NCI-H524 treated with DMSO at 0.1 percent for 48 hours (cell line): ENCODE data around the gene SPON2.

ENCODE experiments used
- DNase-seq: peaks from one replicate; lab custom pipeline; 2025; lab: John Stamatoyannopoulos, UW

Gene SPON2

DNA sequence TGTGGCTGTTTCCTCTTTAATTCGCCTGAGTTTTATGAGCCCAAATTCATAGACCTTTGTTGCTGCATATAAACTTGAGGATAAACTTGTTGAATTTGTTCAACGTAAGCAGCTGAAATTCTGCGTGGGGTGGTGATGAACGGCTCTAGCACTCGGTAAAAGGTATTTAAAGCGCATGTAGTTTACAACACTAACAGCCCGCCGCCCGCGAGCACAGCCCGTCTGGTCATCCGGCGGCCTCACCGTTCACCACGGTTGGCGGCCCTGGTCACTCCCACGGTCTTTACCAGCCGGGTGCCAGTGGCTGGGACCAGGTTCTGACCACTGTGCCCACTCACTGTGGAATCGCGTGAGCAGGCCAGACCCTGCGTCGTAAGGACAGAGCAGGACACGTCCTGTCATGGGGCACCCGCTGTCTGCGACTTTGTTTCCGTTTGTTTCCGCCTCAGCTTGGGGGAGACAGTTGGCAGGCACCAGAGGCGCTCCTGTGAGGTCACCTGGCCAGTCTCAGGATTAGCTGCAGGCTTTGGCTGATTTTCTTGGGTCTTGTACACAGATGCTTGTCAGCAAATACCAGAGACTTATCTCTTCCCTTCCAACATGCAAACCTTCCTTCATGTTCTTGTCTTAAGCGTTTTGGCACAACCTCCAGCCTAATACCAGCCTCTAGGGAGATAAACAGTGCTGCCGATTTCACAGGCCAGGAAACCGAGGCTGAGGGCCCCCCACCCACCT lies 36.8 kb upstream of the SPON2 start:
- no peak for DNase-seq

DNA sequence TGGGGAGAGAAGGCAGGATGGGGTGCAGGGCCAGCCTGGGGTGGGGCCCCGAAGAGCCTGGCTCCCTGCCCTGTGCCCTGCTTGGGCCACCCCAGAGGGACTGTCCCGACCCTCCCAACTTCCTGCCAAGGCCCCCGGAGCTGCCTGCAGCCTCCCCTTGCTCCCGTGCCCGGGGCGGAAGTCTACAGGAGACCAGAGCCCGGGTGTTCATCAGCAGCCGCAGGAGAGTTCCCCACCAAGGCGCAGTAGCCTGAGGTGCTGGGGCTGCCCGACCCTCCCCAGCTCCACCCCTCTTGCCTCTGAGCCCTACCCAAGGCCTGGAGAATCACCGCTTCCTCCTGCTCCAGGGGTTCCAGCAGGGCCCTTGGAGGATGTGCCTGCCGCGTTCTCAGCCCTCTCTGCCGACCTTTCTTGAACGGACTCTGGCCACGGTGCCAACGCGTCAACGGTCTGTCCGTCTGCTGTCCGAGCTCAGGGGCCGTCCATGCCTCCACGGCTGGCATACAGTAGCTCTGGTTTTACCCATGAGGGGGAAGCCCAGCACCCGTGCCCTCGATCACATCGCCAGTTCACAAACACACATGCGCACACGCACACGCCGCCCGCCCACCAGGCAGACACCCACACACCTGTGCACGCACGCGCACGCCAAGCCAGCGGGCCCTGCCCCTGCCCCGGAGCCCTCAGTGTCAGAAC lies 36.0 kb upstream of the SPON2 start:
- no peak for DNase-seq

DNA sequence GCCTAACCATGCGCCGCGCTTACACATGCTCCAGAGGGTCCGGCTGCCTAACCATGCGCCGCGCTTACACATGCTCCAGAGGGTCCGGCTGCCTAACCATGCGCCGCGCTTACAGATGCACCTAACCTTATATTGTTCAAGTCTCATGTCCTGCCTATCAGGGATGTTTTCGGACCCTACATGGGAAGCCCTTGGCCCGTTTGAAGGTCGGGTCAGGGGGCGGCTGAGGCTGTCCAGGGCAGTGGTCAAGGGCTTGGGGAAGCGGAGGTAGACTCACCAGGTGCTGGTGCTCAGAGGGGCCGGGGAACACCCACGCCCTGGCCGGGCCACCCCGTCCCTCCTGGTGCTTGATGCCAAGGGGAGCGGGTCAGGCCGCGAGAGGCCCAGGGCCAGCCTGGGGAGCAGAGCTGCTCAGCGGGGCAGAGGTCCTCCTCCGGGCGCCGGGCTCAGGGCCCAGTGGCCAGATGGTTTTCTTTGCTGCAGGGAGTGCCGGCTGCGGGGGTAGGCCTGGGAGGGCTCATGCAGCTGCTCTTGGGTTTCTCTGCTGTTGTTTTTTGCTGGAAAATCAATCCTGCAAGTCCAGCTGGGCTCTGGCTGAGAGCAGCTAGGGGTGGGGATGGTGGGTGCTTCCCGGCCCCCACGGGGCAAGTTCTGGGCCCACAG lies 35.4 kb upstream of the SPON2 start:
- DNase-seq, result no peak

DNA sequence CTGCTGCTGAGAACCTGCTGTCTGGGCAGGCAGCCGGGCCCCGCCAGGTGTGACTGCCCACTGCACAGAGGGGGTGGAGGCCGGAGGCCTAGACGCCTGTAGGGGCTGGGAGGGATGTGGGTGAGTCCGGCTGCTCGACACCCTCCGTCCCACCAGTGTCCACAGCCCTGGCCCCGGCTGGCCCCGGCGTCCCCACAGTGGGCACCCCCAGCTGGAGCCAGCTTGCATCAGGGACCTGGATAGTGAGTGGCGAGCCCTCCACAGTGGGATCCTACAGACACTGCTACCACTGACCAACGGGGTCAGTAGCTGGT lies 34.7 kb upstream of the SPON2 start:
- DNase-seq, result no peak

DNA sequence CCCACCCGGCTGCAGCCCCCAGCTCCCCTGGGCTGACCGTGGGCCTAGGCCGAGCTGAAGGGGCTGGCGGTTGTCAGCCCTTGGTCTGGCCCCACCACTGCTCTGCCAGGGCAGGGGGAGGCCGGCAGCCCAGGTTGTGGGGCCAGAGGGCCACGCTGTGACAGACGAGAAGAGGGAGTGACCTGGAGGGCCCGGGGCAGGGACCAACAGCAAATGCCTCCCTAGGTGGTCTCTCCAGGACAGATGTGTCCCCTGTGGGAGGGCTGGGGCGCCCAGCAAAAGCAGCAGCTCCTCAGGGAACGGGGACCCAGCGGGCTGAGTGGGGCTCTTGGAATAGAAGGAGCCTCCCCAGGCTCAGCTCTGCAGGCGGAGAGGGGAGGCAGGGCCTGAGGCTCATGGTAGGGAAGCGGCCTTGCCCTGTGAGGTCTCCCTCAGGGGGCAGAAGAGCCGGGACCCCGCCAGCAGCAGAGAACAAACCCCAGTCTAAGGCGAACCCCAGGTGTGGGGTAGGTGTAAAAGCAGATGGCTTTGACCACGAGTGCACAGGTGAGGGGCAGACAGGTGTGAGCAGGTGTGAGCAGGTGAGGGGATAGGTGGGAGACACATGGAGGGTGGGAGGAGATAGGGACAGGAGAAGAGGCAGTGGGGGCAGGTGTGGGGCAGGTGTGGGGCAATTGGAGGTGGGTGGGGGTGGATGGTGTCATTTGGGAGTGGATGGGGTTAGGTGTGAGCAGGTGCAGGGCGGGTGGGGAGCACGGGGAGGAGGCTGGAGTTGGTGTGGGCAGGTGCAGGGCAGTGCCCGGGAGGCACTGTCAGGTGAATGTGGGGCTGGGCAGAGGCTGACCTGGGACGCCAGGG lies 34.1 kb upstream of the SPON2 start:
- no peak for DNase-seq

DNA sequence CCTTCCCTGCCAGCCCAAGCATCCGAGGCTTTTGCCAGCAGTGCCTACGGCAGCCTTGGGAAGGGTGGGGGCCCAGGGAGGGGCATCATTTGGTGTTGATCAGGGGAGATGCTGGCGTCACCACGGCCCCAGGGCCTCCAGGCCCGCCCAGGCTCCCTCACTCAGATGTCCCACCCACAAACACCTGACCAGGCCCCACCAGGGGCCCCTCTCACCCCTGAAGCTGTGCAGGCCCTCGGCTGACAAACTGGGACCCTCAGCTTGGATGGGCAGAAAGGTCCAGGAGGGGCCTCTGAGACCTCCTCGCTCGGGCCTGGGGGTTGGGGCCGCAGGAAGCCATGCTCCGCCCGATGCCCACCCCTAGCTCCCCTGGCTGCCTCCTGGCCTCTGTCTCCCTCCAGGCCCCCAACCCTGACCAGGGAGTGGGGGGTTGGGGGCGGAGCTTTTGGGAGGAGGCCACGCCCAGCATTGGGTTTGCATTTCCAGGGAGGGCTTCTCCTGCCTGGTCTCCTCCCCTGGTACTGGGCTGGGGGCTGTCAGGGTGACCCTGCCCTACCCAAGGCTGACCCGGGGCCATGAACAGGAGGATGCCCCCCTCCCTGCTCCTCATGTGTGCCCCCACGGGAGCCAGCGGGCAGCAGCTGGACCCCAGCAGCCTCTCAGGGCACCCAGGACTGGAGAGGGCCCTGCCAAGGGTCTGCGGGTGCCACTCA lies 33.4 kb upstream of the SPON2 start:
- DNase-seq, result no peak

DNA sequence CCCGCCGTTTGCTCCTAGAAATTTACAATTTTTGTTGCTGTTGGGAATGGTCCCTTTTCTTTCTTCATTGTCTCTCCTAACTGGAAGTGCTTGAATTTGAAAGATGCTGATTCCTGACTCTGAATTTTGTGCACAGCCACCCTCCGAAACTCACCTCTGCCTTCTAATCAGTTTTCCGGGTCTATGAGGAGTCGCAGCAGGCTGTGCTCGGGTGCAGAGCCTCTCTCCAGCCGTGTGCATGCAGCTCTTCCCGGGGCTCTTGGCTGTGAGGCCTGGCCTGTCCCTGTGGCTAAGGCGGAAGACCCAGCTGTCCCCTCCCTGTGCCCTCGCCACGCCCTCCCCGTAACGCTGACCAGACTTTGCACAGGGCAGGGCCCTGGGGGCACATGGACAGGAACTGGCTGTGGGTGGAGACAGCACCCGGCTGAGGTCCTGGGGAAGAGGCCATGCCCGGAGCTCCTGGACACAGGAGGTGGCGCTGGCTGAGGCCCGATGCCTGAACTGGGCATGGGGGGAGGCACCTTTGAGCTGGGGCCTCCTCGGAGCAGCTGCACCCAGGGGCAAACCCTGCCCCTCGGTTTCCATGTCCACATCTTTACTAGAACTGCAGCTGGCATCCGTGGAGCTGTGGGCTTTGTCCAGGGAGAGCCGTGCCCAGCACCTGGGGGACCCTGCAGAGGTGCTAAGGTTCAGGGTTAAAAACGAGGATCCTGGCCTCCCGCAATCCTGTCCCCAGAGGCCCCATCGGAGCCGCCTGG lies 32.6 kb upstream of the SPON2 start:
- DNase-seq, result no peak

DNA sequence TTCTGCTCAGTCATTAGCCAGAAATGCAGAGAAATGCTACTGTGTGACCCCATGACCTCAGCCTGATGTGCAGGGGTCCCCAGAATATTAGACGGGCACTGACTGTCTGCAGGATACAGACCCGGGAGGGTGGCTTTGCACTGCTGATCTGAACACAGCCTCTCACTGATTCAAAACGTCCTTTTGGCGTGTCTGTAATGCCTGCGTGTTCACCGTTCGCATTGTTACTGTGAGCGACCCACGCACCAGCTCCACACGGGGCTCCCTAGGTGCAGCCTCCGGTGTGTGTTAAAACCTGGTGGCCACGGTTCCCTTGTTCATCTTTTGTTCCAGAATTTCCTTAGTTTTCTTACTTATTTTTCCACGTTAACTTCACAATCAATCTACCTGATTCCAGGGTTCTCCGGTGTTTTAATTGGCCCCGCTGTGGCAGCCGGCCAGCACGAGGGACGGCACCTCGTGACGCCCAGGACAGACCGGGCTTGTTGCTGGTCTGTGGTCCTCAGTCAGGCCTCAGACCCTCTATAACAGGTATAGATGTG lies 32.0 kb upstream of the SPON2 start:
- DNase-seq, result no peak

DNA sequence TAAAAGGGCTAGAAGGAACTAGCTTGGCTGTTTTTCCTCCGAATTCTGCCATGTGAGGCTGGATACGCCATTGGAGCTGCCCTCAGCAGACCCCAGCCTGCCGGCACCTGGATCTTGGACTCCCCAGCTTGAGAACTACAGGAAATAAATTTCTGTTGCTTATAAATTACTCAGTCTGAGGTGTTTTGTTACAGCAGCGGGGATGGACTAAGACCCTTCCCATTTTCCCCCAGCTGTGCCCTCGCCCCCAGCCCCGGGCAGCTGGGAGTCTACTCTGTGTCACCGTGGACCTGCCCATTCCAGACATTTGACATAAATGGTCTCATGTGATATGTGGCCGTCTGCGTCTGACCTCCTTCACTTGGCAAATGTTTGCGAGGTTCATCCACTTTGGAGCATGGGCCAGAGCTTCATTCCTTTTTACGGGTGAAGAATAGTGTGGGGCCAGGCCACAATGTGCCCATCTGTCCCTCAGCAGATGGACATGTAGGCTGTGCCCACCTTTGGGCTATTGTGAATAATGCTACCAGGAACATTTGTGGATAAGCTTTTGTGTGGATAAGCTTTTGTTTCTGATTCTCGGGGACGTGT lies 30.7 kb upstream of the SPON2 start:
- DNase-seq, result no peak

DNA sequence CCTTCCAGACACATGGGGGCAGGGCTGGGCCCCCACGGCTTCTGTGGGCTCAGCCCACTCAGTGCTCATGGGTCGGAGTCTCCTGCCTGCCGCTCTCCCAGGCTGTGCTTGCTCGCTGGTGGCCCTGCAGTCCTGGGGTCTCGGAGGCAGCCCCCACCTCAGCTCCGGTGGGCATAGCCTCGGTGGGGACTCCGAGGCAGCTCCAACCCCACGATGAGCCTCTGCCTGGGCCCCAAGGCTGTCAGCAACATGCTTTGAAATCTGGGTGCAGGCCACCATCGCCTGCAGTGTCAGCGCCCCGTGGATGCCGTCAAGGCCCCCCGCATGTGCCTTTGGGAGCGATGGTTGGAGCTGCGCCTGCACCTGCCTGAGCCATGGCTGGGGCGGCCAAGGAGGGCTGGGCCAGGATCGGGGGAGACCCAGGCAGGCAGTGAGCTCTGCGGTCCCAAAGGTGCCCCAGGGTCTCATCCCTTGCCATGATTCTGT lies 30.2 kb upstream of the SPON2 start:
- no peak for DNase-seq

DNA sequence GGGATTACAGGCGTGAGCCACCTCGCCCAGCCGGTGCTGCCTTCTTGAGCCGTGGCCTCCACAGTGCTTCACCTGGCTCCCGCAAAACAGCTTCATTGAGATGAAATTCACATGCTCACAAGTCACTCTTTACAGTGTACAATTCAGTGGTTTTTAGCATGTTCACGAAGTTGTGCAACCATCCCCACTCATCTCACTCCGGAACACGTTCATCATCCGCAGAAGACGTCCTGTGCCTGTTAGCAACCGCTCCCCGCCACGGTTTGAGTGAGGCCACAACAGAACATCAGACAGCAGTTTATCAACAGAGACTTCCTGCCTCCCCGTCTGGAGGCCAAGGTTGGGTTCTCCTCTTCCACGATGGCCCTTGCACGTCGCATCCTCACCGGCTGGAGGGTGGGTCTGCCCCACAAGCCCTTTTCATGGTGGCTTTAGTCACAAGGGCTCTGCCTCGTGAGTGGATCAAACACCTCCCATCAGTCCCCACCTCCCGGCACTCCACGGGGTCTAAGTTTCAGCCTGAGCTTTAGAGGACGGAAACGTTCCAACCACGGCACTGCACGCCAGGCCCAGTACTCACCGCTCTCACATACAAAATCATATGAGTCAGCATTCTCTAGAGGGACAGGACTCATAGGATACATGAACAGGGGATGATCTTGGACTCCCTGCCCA lies 29.6 kb upstream of the SPON2 start:
- no peak for DNase-seq

DNA sequence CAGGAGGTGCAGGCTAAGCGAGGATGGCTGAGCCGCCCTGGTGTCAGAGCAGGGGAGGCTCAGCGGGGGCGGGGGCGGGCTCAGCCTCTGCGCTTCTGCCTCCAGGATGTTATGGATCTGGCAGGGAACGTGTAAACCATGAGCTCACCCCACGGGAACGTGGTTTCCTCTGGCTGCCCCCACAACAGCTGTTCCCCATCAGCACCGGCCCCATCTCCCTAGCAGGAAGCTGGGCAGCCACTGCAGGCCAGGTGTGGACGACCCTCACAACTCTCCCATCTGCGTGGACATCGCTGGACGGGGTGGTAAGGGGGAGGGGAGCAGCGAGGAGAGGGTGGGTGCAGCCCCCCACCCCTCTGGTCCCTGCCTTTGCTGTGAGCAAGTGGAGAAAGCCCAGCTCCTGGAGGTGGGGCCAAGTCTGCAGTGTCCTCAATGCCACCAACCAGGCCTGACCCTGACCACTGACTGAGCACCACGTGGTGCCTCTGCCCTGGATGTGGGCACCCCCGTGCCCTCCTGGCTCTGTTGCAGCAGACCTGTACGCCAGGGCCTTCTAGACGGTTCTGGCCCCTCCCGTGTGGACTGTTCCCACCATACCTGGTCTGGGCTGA lies 28.1 kb upstream of the SPON2 start:
- DNase-seq, result no peak

DNA sequence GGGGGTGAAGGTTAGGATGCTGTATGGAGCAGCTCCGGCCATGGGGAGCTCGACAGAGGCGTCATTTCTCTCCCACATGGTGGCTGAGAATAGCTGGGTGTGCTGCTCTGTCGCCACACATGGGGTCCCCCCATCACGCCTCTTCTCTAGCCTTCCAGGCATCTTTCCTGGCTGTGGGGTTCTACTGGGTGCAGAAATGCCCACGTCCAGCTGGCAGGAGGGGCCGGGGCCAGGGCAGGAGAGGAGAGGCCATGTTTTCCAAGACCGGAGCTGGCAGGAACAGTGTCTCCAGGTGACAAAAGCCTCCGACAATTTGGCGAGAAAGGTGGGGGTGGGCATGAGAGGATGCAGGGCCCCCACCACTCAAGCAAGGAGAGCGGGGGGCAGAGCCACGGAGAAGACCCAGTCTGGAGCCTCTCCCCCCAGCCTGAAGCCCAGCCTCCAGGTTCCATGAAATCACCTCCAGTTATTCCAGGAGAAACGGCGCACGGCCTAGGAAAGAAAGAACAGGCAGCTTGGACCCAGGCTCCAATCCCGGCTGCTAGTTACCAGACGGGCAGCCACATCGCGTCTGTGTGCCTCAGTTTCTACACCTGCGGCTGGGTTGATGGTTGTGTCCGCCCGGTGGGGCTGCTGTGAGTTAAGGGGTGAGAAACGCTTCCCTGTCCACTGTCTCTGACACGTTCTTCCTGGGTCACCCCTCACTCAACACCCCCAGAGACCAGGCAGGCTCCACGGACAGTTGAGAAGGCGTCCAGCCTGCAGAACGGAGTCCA lies 27.4 kb upstream of the SPON2 start:
- DNase-seq, result no peak

DNA sequence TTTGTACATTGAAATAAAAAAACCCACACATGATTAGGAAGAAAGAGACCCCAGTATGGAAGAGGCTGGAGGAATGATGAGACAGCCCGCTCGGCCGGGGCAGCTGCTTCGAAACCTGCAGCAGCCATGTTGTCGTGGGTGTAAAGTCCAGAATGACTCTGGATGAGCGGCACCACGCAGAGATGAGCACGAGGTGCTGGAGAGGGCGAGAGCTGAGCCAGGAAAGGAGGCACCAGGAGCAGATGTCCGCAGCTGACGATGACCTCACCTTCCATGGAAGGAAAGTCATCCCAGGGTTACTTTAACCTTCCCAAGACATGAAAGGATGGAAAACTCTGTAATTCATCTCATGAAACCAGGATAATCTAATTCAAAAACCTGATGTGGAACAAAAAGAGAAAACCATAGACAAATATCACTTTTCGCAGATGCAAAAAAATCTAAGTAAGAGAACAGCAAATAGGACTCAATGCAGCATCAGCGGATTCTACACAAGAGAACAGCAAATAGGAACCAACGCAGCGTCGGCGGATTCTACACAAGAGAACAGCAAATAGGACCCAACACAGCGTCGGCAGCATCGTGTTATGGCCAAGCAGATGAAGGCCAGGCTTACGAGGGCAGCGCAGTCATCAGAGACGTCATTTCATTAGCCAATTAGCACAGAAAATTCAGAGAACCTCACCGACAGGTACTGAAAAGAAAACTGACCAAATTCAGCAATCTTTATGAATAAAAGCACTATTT lies 25.9 kb upstream of the SPON2 start:
- DNase-seq, result no peak

DNA sequence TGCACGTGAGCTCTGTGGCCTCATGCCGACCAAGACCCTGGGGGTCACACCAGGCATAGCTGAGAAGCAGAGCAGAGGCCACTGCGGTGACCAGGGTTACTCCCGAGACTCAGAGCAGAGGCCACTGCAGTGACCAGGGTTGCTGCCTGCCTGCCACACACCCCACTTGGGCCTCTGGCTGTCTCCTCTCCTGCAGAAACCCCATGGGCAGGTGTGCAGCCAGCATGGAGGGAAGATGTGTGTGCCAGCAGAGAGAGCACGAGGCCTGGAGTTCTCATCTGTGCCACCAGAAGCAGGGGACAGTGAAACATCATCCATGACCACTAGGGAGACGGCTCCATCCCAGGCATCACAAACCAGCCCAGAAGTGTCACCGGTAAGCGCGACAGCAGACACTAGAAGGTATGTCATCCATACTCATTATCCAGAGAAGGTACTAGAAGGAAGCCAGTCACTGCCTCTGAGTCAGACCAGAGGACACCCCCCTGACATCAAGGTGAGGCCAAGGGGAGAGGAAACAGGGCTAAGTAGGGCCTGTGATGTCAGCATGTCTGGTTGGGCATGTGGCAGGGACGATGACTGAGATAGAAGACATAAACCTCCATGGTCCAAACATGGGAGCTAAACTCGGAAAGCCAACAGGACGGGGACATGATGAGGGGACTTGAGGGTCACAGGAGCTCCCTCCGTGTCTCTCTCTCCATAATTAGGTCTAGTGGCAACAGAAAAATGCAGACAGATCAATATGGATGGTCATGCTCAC lies 24.2 kb upstream of the SPON2 start:
- DNase-seq, result no peak

DNA sequence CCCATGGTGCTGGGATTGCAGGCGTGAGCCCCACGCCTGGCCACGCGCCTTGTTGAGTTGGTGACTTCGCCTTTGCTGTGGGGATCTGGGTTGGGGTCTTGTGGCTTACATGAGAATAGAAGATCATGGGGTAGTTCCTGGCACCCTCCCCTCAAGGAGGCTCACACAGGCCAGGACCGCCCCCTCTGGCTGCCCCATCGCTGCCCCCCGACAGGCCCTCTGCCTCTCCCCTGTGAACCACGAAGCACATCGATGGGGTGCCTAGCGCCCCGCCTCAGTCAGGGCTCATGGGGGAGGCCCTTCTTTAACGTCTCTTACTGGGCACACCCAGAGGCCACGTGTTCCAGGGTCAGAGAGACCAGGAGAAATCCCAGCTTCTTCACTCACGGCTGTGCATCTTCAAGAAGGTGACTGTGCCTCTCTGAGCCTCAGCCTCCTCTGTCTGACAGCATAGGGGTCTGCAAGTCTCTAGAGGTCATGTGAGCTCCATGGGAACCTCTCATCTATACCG lies 23.6 kb upstream of the SPON2 start:
- no peak for DNase-seq
